GM12864 (cell line): ENCODE measurements around the gene KCNT1.

ENCODE experiments used
- DNase-seq: peaks from one replicate; pipeline ENCODE4 v3.0.0-alpha.2; 2011; ENCODE audit warnings: low read depth
- H3K4me3 ChIP-seq: 2 replicates; pipeline ENCODE4 v1.5.1; 2011; ENCODE audit warnings: mild to moderate bottlenecking, low read depth, low read length, control low read depth
- CTCF ChIP-seq: IDR thresholded peaks from 2 replicates; pipeline ENCODE4 v1.5.1; 2011; ENCODE audit warnings: low read depth, mild to moderate bottlenecking, moderate library complexity, low read length, control low read depth, inconsistent platforms; ENCODE audit errors: missing control alignments

KCNT1 gene

GRCh38 chr9:135802876-135803419 lies 101.0 kb downstream of the KCNT1 start:
- DNase-seq = no peak
- H3K4me3 ChIP-seq = no peak overlapping the region
- no peak for TF ChIP-seq CTCF

- TF ChIP-seq CTCF = no peak
These were observed 101.5 kb downstream of the KCNT1 start for GRCh38 chr9:135803441-135803840.

GRCh38 chr9:135804581-135805421 lies 102.8 kb downstream of the KCNT1 start:
- no peak for TF ChIP-seq CTCF
- DNase-seq = no peak
- no peak overlapping the region for H3K4me3 ChIP-seq

More at GRCh38 chr9:135803441-135803840, 101.5 kb downstream of the KCNT1 start:
- no peak for DNase-seq
- no peak overlapping the region for H3K4me3 ChIP-seq

GRCh38 chr9:135805422-135806022 lies 103.5 kb downstream of the KCNT1 start:
- TF ChIP-seq CTCF = no peak
- H3K4me3 ChIP-seq = no peak overlapping the region
- DNase-seq = no peak

GRCh38 chr9:135809166-135809565 lies 107.2 kb downstream of the KCNT1 start:
- no peak overlapping the region for H3K4me3 ChIP-seq
- no peak for TF ChIP-seq CTCF
- DNase-seq = no peak

GRCh38 chr9:135810806-135811575 lies 109.0 kb downstream of the KCNT1 start:
- H3K4me3 ChIP-seq = no peak overlapping the region

More at GRCh38 chr9:135810806-135811575, 109.0 kb downstream of the KCNT1 start:
- no peak for DNase-seq
- no peak for TF ChIP-seq CTCF
